Endodermal cell (in vitro differentiated cells): Measurements from ENCODE around the gene ADAM23. TPM values are rescaled to one million over a fixed set of nuclear protein-coding genes. Genes with fewer than 3 reads are reported as not detected.

ENCODE experiments used
- DNase-seq: peaks from one replicate; pipeline ENCODE4 v3.0.0-alpha.2; 2017
- H3K27ac ChIP-seq: 2 replicates; pipeline ENCODE4 v1.5.1; 2013; ENCODE audit warnings: mild to moderate bottlenecking, low read depth, low read length, moderate library complexity
- H3K27me3 ChIP-seq: 2 replicates; pipeline ENCODE4 v1.6.1; 2013; ENCODE audit warnings: mild to moderate bottlenecking, low read length, moderate library complexity; ENCODE audit not compliant: insufficient read depth, control insufficient read depth, poor library complexity, severe bottlenecking
- H3K36me3 ChIP-seq: 2 replicates; pipeline ENCODE4 v1.7.0; 2013; ENCODE audit warnings: mild to moderate bottlenecking, low read length, moderate library complexity; ENCODE audit not compliant: control insufficient read depth, insufficient read depth
- H3K4me1 ChIP-seq: one replicate; pipeline ENCODE4 v1.7.0; 2013; ENCODE audit warnings: low read length; ENCODE audit not compliant: control insufficient read depth, insufficient read depth
- H3K4me3 ChIP-seq: 2 replicates; pipeline ENCODE4 v1.5.1; 2013; ENCODE audit warnings: mild to moderate bottlenecking, low read length, moderate library complexity
- H3K9ac ChIP-seq: 2 replicates; pipeline ENCODE4 v1.6.1; 2013; ENCODE audit warnings: mild to moderate bottlenecking, low read length, moderate library complexity; ENCODE audit not compliant: poor library complexity, severe bottlenecking; ENCODE audit errors: extremely low read depth
- H3K9me3 ChIP-seq: 2 replicates; pipeline ENCODE4 v1.6.1; 2013; ENCODE audit warnings: mild to moderate bottlenecking, low read length, moderate library complexity; ENCODE audit not compliant: control insufficient read depth
- H3K27ac Mint-ChIP-seq: 2 replicates; pipeline ENCODE4 v1.8.0; 2020; ENCODE audit warnings: mixed read lengths
- H3K27me3 Mint-ChIP-seq: 2 replicates; pipeline ENCODE4 v1.8.0; 2021; ENCODE audit warnings: mild to moderate bottlenecking, mixed read lengths; ENCODE audit not compliant: insufficient read depth
- H3K36me3 Mint-ChIP-seq: 2 replicates; pipeline ENCODE4 v1.8.0; 2020; ENCODE audit warnings: low read depth, mixed read lengths
- H3K4me1 Mint-ChIP-seq: 2 replicates; pipeline ENCODE4 v1.8.0; 2020; ENCODE audit warnings: mixed read lengths
- H3K4me3 Mint-ChIP-seq: 2 replicates; pipeline ENCODE4 v1.8.0; 2020; ENCODE audit warnings: mild to moderate bottlenecking, moderate library complexity, mixed read lengths
- H3K9me3 Mint-ChIP-seq: 2 replicates; pipeline ENCODE4 v1.8.0; 2020; ENCODE audit warnings: mild to moderate bottlenecking, mixed read lengths
- CTCF ChIP-seq: fragments of 200-600 bp; sonication (generic); conservative IDR thresholded peaks from 2 replicates; pipeline ENCODE4 v1.5.0; 2021; ENCODE audit warnings: antibody characterized with exemption, mild to moderate bottlenecking
- WGBS, 2 experiments: methylation state at CpG; one replicate each; pipeline versions ENCODE4 v1.1.5 to v1.1.7; 2013; ENCODE audit warnings: missing lambda C conversion rate in 2 of 2, mixed read lengths in 1 of 2; ENCODE audit not compliant: insufficient coverage in 1 of 2, insufficient read length in 1 of 2; 5-methylcytosine and 5-hydroxymethylcytosine counted together
- total RNA-seq, 2 donors: library from RNA; stranded (reverse); fragmentation: NEBNext Ultra II Directional in 1 of 2; extraction: Animal tissue kit (Norgen Biotek cat#: 25700) in 1 of 2; gene quantifications; 2 replicates in 1 of 2; 3 replicates in 1 of 2; pipeline ENCODE4 v1.2.1, GENCODE V29; 2021

Gene ADAM23
- total RNA-seq, 2 donors from 2014 or later: 25.4 to 34.2 TPM

GRCh38 chr2:206433190-206433589, 10.1 kb upstream of the ADAM23 start:
- no peak overlapping the region for H3K27ac ChIP-seq
- H3K36me3 Mint-ChIP-seq: no peaks in the 10 kb centered on the region
- H3K27me3 Mint-ChIP-seq: no peaks in the 10 kb centered on the region
- no peak overlapping the region for H3K4me3 ChIP-seq
- H3K4me3 Mint-ChIP-seq: no peak overlapping the region
- no peaks in the 10 kb centered on the region for H3K9me3 ChIP-seq
- H3K9me3 Mint-ChIP-seq: no peaks in the 10 kb centered on the region
- no peak for TF ChIP-seq CTCF
- H3K9ac ChIP-seq: no peak overlapping the region
- no peak overlapping the region for H3K27ac Mint-ChIP-seq
- no peak for DNase-seq
- H3K36me3 ChIP-seq: no peaks in the 10 kb centered on the region
- H3K27me3 ChIP-seq: no peaks in the 10 kb centered on the region
- peaks cover 2% of the 10 kb centered on the region for H3K4me1 Mint-ChIP-seq
- H3K4me1 ChIP-seq: no peaks in the 10 kb centered on the region

GRCh38 chr2:206433686-206434085, 9.6 kb upstream of the ADAM23 start:
- DNase-seq: no peak
- TF ChIP-seq CTCF: no peak
- H3K4me3 Mint-ChIP-seq: no peak overlapping the region
- Histone ChIP-seq H3K9me3 (no peaks in the 10 kb centered on the region), H3K27ac (no peak overlapping the region), H3K9ac (no peak overlapping the region), H3K36me3 (no peaks in the 10 kb centered on the region), H3K4me3 (no peak overlapping the region), H3K27me3 (no peaks in the 10 kb centered on the region), H3K4me1 (no peaks in the 10 kb centered on the region)
- no peak overlapping the region for H3K27ac Mint-ChIP-seq
- H3K9me3 Mint-ChIP-seq: no peaks in the 10 kb centered on the region
- H3K4me1 Mint-ChIP-seq: peaks cover 5% of the 10 kb centered on the region
- no peaks in the 10 kb centered on the region for H3K36me3 Mint-ChIP-seq
- no peaks in the 10 kb centered on the region for H3K27me3 Mint-ChIP-seq

GRCh38 chr2:206435742-206436141, 7.6 kb upstream of the ADAM23 start:
- Histone ChIP-seq H3K27ac (no peak overlapping the region), H3K27me3 (peaks cover 1% of the 10 kb centered on the region), H3K9me3 (no peaks in the 10 kb centered on the region), H3K36me3 (no peaks in the 10 kb centered on the region), H3K4me3 (no peak overlapping the region), H3K9ac (no peak overlapping the region), H3K4me1 (no peaks in the 10 kb centered on the region)
- H3K4me1 Mint-ChIP-seq: peaks cover 5% of the 10 kb centered on the region
- DNase-seq: no peak
- no peak for TF ChIP-seq CTCF
- H3K36me3 Mint-ChIP-seq: no peaks in the 10 kb centered on the region
- H3K4me3 Mint-ChIP-seq: no peak overlapping the region
- H3K27ac Mint-ChIP-seq: no peak overlapping the region
- peaks cover 5% of the 10 kb centered on the region for H3K27me3 Mint-ChIP-seq
- no peaks in the 10 kb centered on the region for H3K9me3 Mint-ChIP-seq
- 68 to 74% methylated on average over 3 of the region's 3 CpGs for WGBS, 2 experiments
